Peyer's patch (tissue), 4 donors: ENCODE results near the gene DYRK1A.

Experiments used
- CTCF ChIP-seq, 6 experiments: fragments of 450-650 bp in 4 of 6; fragments of 200-600 bp in 2 of 6; sonication (generic) in 1 of 6; IDR thresholded peaks; one replicate each; pipeline ENCODE4 v1.5.1; 2017 to 2019; ENCODE audit warnings: antibody characterized with exemption in 6 of 6, mild to moderate bottlenecking in 3 of 6, moderate library complexity in 1 of 6
- POLR2A ChIP-seq, 2 donors: fragments of 450-650 bp; IDR thresholded peaks; one replicate each; pipeline ENCODE4 v1.5.1; 2017; ENCODE audit warnings: antibody characterized with exemption in 2 of 2, mild to moderate bottlenecking in 2 of 2, moderate library complexity in 2 of 2

GRCh38 chr21:37338671-37339551 lies 27.7 kb upstream of the DYRK1A start:
- TF ChIP-seq CTCF (IDR thresholded peaks at IDR 0.05) = no peak
- no peak for TF ChIP-seq POLR2A (IDR thresholded peaks at IDR 0.05)
